IMR-90 (cell line): ENCODE data around the gene DOCK4. TPM values are rescaled to one million over a fixed set of nuclear protein-coding genes. Genes with fewer than 3 reads are reported as not detected.

Source experiments
- ATAC-seq: fragments of 200-7000 bp; cut with Tn5 transposase; 2 replicates; pipeline ENCODE4 v1.9.1; 2020; ENCODE audit warnings: low read depth, mild to moderate bottlenecking, moderate library complexity
- BruUV-seq: library from RNA; stranded (reverse); fragments of 400-500 nt; replicated peaks from 2 replicates; lab custom pipeline; 2021; lab: Mats Ljungman, UMichigan
- CTCF ChIA-PET: fragments of 300-600 bp; formaldehyde crosslinking; extraction: SDS; loops from one replicate; lab custom pipeline; 2021; ENCODE audit warnings: antibody characterized with exemption; lab: Yijun Ruan, JAX
- POLR2A ChIA-PET: fragments of 300-600 bp; sonication (Branson Sonifier 250); formaldehyde crosslinking; loops from one replicate; lab custom pipeline; 2022; ENCODE audit warnings: antibody characterized with exemption; ENCODE audit not compliant: unreplicated experiment; lab: Charles Lee
- DNase-seq: peaks from one replicate; pipeline ENCODE4 v3.0.0; 2013
- H2AFZ ChIP-seq: replicated peaks from 2 replicates; pipeline ENCODE3; 2013; ENCODE audit warnings: low read length, mild to moderate bottlenecking; ENCODE audit not compliant: poor library complexity
- H2AK5ac ChIP-seq: 2 replicates; pipeline ENCODE4 v1.6.1; 2013; ENCODE audit warnings: low read depth, low read length, inconsistent platforms
- H2AK9ac ChIP-seq: replicated peaks from 2 replicates; pipeline ENCODE3; 2013; ENCODE audit warnings: mild to moderate bottlenecking, low read depth, low read length, moderate library complexity; ENCODE audit not compliant: poor library complexity
- H2BK120ac ChIP-seq: 2 replicates; pipeline ENCODE4 v1.6.1; 2013; ENCODE audit warnings: low read depth, low read length, inconsistent platforms
- H2BK15ac ChIP-seq: 3 replicates; pipeline ENCODE4 v1.6.1; 2013; ENCODE audit warnings: low read depth, low read length, inconsistent platforms
- H2BK20ac ChIP-seq: 2 replicates; pipeline ENCODE4 v1.6.1; 2013; ENCODE audit warnings: low read depth, mild to moderate bottlenecking, inconsistent platforms, low read length, moderate library complexity
- H2BK5ac ChIP-seq: 2 replicates; pipeline ENCODE4 v1.6.1; 2013; ENCODE audit warnings: mild to moderate bottlenecking, low read depth, low read length, inconsistent platforms; ENCODE audit not compliant: poor library complexity, severe bottlenecking
- H3K14ac ChIP-seq: replicated peaks from 2 replicates; pipeline ENCODE4 v1.6.1; 2013; ENCODE audit warnings: low read depth, low read length, inconsistent platforms
- H3K18ac ChIP-seq: 2 replicates; pipeline ENCODE4 v1.6.1; 2013; ENCODE audit warnings: low read depth, low read length, control low read depth
- H3K23ac ChIP-seq: 2 replicates; pipeline ENCODE4 v1.6.1; 2013; ENCODE audit warnings: low read depth, low read length, inconsistent platforms
- H3K27ac ChIP-seq: 2 replicates; pipeline ENCODE4 v1.5.1; 2013; ENCODE audit warnings: mild to moderate bottlenecking, control low read depth, low read length; ENCODE audit not compliant: insufficient read depth
- H3K27me3 ChIP-seq: 2 replicates; pipeline ENCODE4 v1.6.1; 2013; ENCODE audit warnings: low read length; ENCODE audit not compliant: control insufficient read depth, insufficient read depth
- H3K36me3 ChIP-seq: 2 replicates; pipeline ENCODE4 v1.6.1; 2013; ENCODE audit warnings: low read length, mixed read lengths; ENCODE audit not compliant: control insufficient read depth, insufficient read depth
- H3K4ac ChIP-seq: 2 replicates; pipeline ENCODE4 v1.6.1; 2013; ENCODE audit warnings: low read depth, low read length, inconsistent platforms
- H3K4me1 ChIP-seq: 2 replicates; pipeline ENCODE4 v1.6.1; 2013; ENCODE audit warnings: low read length, mixed read lengths; ENCODE audit not compliant: control insufficient read depth, insufficient read depth
- H3K4me2 ChIP-seq: 2 replicates; pipeline ENCODE4 v1.6.1; 2013; ENCODE audit warnings: low read depth, mild to moderate bottlenecking, control low read depth, low read length, moderate library complexity
- H3K4me3 ChIP-seq: 2 replicates; pipeline ENCODE4 v1.5.1; 2013; ENCODE audit warnings: low read depth, mild to moderate bottlenecking, control low read depth, low read length, moderate library complexity; ENCODE audit not compliant: insufficient read depth
- H3K56ac ChIP-seq: 2 replicates; pipeline ENCODE4 v1.6.1; 2013; ENCODE audit warnings: low read length, inconsistent platforms; ENCODE audit not compliant: insufficient read depth; ENCODE audit errors: extremely low read depth
- H3K79me1 ChIP-seq, 2 experiments: 2 replicates each; pipeline ENCODE4 v1.6.1; 2013; ENCODE audit warnings: low read length in 2 of 2, inconsistent platforms in 1 of 2, low read depth in 1 of 2
- H3K9ac ChIP-seq: 2 replicates; pipeline ENCODE4 v1.6.1; 2013; ENCODE audit warnings: low read depth, low read length, control low read depth
- H3K9me1 ChIP-seq: 2 replicates; pipeline ENCODE4 v1.6.1; 2013; ENCODE audit warnings: low read length, inconsistent platforms; ENCODE audit not compliant: insufficient read depth
- H3K9me3 ChIP-seq: 2 replicates; pipeline ENCODE4 v1.6.1; 2013; ENCODE audit warnings: low read length; ENCODE audit not compliant: control insufficient read depth, insufficient read depth
- H4K20me1 ChIP-seq: 2 replicates; pipeline ENCODE4 v1.6.1; 2013; ENCODE audit warnings: low read length, inconsistent platforms; ENCODE audit not compliant: insufficient read depth
- H4K5ac ChIP-seq: 2 replicates; pipeline ENCODE4 v1.6.1; 2013; ENCODE audit warnings: mild to moderate bottlenecking, low read depth, low read length, control low read depth
- H4K8ac ChIP-seq, 2 experiments: 2 replicates each; pipeline ENCODE4 v1.6.1; 2013; ENCODE audit warnings: low read depth in 2 of 2, low read length in 2 of 2, control low read depth in 1 of 2, inconsistent platforms in 1 of 2
- H4K91ac ChIP-seq: 2 replicates; pipeline ENCODE4 v1.6.1; 2013; ENCODE audit warnings: low read depth, low read length, inconsistent platforms; ENCODE audit not compliant: insufficient read depth
- BHLHE40 ChIP-seq: fragments of 150-350 bp; IDR thresholded peaks from 2 replicates; pipeline ENCODE4 v1.6.1; 2016; ENCODE audit warnings: mild to moderate bottlenecking, low read depth, low read length
- CEBPB ChIP-seq: IDR thresholded peaks from 2 replicates; pipeline ENCODE4 v1.6.1; 2012; ENCODE audit warnings: low read depth, low read length, improper control_type of control experiment
- CHD1 ChIP-seq: IDR thresholded peaks from 2 replicates; pipeline ENCODE4 v1.6.1; 2012; ENCODE audit warnings: low read depth, low read length, improper control_type of control experiment
- ELK1 ChIP-seq: fragments of 150-350 bp; IDR thresholded peaks from 2 replicates; pipeline ENCODE4 v1.6.1; 2016; ENCODE audit warnings: low read depth, mild to moderate bottlenecking, low read length, moderate library complexity, borderline replicate concordance
- FOS ChIP-seq: fragments of 150-350 bp; IDR thresholded peaks from 2 replicates; pipeline ENCODE4 v1.6.1; 2016; ENCODE audit warnings: low read depth, low read length
- MAFK ChIP-seq: IDR thresholded peaks from 2 replicates; pipeline ENCODE4 v1.6.1; 2012; ENCODE audit warnings: low read depth, low read length, improper control_type of control experiment
- MAZ ChIP-seq: IDR thresholded peaks from 2 replicates; pipeline ENCODE4 v1.6.1; 2012; ENCODE audit warnings: low read depth, mild to moderate bottlenecking, low read length, improper control_type of control experiment, moderate library complexity, borderline replicate concordance
- MXI1 ChIP-seq: IDR thresholded peaks from 2 replicates; pipeline ENCODE4 v1.6.1; 2012; ENCODE audit warnings: low read depth, mild to moderate bottlenecking, low read length, moderate library complexity, borderline replicate concordance
- NFE2L2 ChIP-seq: fragments of 150-350 bp; IDR thresholded peaks from 2 replicates; pipeline ENCODE4 v1.6.1; 2016; ENCODE audit warnings: low read depth, mild to moderate bottlenecking, low read length
- POLR2A ChIP-seq: IDR thresholded peaks from 2 replicates; pipeline ENCODE4 v1.6.1; 2012; ENCODE audit warnings: mild to moderate bottlenecking, low read depth, low read length
- RAD21 ChIP-seq: IDR thresholded peaks from 2 replicates; pipeline ENCODE4 v1.6.1; 2012; ENCODE audit warnings: low read length, improper control_type of control experiment
- RCOR1 ChIP-seq: IDR thresholded peaks from 2 replicates; pipeline ENCODE4 v1.6.1; 2012; ENCODE audit warnings: mild to moderate bottlenecking, low read length, improper control_type of control experiment; ENCODE audit not compliant: insufficient replicate concordance
- RFX5 ChIP-seq: IDR thresholded peaks from 2 replicates; pipeline ENCODE4 v1.8.0; 2012; ENCODE audit warnings: low read depth, mild to moderate bottlenecking, low read length, moderate library complexity
- SMC3 ChIP-seq: fragments of 150-350 bp; IDR thresholded peaks from 2 replicates; pipeline ENCODE4 v1.6.1; 2016; ENCODE audit warnings: low read depth, mild to moderate bottlenecking, antibody characterized with exemption, low read length, moderate library complexity
- dilution Hi-C: fragments of 300-500 bp; cut with HindIII; formaldehyde crosslinking; loops from one replicate; pipeline ENCODE4 v1.14.3; 2018; ENCODE audit warnings: low sequenced_read_pairs; ENCODE audit not compliant: unreplicated experiment
- in situ Hi-C: fragments of 300-500 bp; cut with MboI; formaldehyde crosslinking; loops from 3 replicates; pipeline ENCODE4 v1.14.3; 2019; ENCODE audit warnings: low sequenced_read_pairs, inconsistent platforms, mixed read lengths
- intact Hi-C: fragments of 100-400 bp; cut with micrococcal nuclease; formaldehyde crosslinking; loops from 2 replicates; pipeline ENCODE4 v1.10.0; 2022
- polyA plus RNA-seq, 3 experiments: library from polyadenylated mRNA; depleted of rRNA; stranded (reverse); fragments of >200 nt; gene quantifications; 2 replicates each; pipeline ENCODE4 v1.2.3, GENCODE V29; 2012; ENCODE audit warnings: low replicate concordance in 1 of 3
- total RNA-seq: library from RNA; depleted of rRNA; stranded (reverse); fragments of >200 nt; gene quantifications from 2 replicates; pipeline ENCODE4 v1.2.3, GENCODE V29; 2012
- TF ChIP-seq, protein P1 (sequence below): fragments of 150-350 bp; IDR thresholded peaks from 2 replicates; pipeline ENCODE4 v1.6.1; 2017; ENCODE audit warnings: mild to moderate bottlenecking, antibody characterized with exemption, low read length, low read depth
- TF ChIP-seq, protein P2 (sequence below): conservative IDR thresholded peaks from 2 replicates; pipeline ENCODE4 v1.5.1; 2012; ENCODE audit warnings: mild to moderate bottlenecking, low read depth, low read length, improper control_type of control experiment

Gene DOCK4
- total and polyA plus RNA-seq, 2 of the 4 experiments (the other 2 are of a cell fraction): 4.4 to 12.2 TPM

GRCh38 chr7:112214268-112214667 is 8.1 kb upstream of the DOCK4 start:
- no peak overlapping the region for H3K18ac ChIP-seq
- peaks cover 11% of the 10 kb centered on the region for H3K9me1 ChIP-seq
- in situ Hi-C loops (loop anchor here (25.0 kb wide), 1 partner anchor 452 kb away; no protein-coding TSS in a partner anchor), dilution Hi-C loops (no loop called here), intact Hi-C loops (no loop called here)
- H3K23ac ChIP-seq: no peak overlapping the region
- H2BK20ac ChIP-seq: no peak overlapping the region
- no peak for TF ChIP-seq MAFK
- TF ChIP-seq, protein P1, sequence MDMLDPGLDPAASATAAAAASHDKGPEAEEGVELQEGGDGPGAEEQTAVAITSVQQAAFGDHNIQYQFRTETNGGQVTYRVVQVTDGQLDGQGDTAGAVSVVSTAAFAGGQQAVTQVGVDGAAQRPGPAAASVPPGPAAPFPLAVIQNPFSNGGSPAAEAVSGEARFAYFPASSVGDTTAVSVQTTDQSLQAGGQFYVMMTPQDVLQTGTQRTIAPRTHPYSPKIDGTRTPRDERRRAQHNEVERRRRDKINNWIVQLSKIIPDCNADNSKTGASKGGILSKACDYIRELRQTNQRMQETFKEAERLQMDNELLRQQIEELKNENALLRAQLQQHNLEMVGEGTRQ: no peak
- no peak for TF ChIP-seq SMC3
- TF ChIP-seq CEBPB: no peak
- no peak for TF ChIP-seq FOS
- TF ChIP-seq NFE2L2: no peak
- no peak for TF ChIP-seq CHD1
- TF ChIP-seq RCOR1: no peak
- TF ChIP-seq BHLHE40: no peak
- no peak for TF ChIP-seq ELK1
- TF ChIP-seq MXI1: no peak
- TF ChIP-seq, protein P2, sequence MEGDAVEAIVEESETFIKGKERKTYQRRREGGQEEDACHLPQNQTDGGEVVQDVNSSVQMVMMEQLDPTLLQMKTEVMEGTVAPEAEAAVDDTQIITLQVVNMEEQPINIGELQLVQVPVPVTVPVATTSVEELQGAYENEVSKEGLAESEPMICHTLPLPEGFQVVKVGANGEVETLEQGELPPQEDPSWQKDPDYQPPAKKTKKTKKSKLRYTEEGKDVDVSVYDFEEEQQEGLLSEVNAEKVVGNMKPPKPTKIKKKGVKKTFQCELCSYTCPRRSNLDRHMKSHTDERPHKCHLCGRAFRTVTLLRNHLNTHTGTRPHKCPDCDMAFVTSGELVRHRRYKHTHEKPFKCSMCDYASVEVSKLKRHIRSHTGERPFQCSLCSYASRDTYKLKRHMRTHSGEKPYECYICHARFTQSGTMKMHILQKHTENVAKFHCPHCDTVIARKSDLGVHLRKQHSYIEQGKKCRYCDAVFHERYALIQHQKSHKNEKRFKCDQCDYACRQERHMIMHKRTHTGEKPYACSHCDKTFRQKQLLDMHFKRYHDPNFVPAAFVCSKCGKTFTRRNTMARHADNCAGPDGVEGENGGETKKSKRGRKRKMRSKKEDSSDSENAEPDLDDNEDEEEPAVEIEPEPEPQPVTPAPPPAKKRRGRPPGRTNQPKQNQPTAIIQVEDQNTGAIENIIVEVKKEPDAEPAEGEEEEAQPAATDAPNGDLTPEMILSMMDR: no peak
- TF ChIP-seq RAD21: no peak
- no peak for TF ChIP-seq RFX5
- TF ChIP-seq MAZ: no peak
- no peak for TF ChIP-seq POLR2A
- H4K5ac ChIP-seq: no peak overlapping the region
- DNase-seq (no peak), ATAC-seq (no peak)
- no peak overlapping the region for H2AK5ac ChIP-seq
- H3K56ac ChIP-seq: no peak overlapping the region
- H3K4me1 ChIP-seq: peaks cover 10% of the 10 kb centered on the region
- ChIA-PET POLR2A (no interaction called here), CTCF (interaction anchor here (0.6 kb wide), 1 partner anchor 165 kb away, joined by 3 read pairs; no protein-coding TSS in a partner anchor)
- no peaks in the 10 kb centered on the region for H3K9me3 ChIP-seq
- H2BK5ac ChIP-seq: no peak overlapping the region
- H2BK15ac ChIP-seq: no peak overlapping the region
- no TSS peak for BruUV-seq
- H2BK120ac ChIP-seq: no peak overlapping the region
- H3K14ac ChIP-seq: no peak overlapping the region
- no peak overlapping the region for H4K8ac ChIP-seq
- H3K27me3 ChIP-seq: no peaks in the 10 kb centered on the region
- H4K20me1 ChIP-seq: peaks cover 13% of the 10 kb centered on the region; the same call in 1 of the 2 replicates
- no peak overlapping the region for H3K4me3 ChIP-seq
- H3K79me1 ChIP-seq: peaks cover 21 to 50% of the 10 kb centered on the region in 2 experiments
- no peak overlapping the region for H3K4ac ChIP-seq
- H2AFZ ChIP-seq: no peak overlapping the region
- no peak overlapping the region for H2AK9ac ChIP-seq
- no peak overlapping the region for H3K9ac ChIP-seq
- no peak overlapping the region for H3K27ac ChIP-seq
- H3K36me3 ChIP-seq: no peaks in the 10 kb centered on the region
- H4K91ac ChIP-seq: no peak overlapping the region
- H3K4me2 ChIP-seq: no peak overlapping the region
